Stomach smooth muscle (tissue), 2 donors: ENCODE measurements around the gene FAT1.

Experiments
- H3K27ac ChIP-seq: one replicate; pipeline ENCODE4 v1.7.0; 2013; ENCODE audit warnings: mild to moderate bottlenecking, low read length, inconsistent platforms
- H3K27me3 ChIP-seq, 2 donors: one replicate each; pipeline ENCODE4 v1.7.0; 2013; ENCODE audit warnings: low read length in 2 of 2; ENCODE audit not compliant: insufficient read depth in 2 of 2, control insufficient read depth in 1 of 2
- H3K36me3 ChIP-seq, 2 donors: one replicate each; pipeline ENCODE4 v1.7.0; 2013; ENCODE audit warnings: low read length in 2 of 2; ENCODE audit not compliant: control insufficient read depth in 2 of 2, insufficient read depth in 2 of 2
- H3K4me1 ChIP-seq: one replicate; pipeline ENCODE4 v1.7.0; 2013; ENCODE audit warnings: low read length; ENCODE audit not compliant: control insufficient read depth, insufficient read depth
- H3K4me3 ChIP-seq, 2 donors: one replicate each; pipeline ENCODE4 v1.7.0; 2013; ENCODE audit warnings: low read length in 2 of 2
- H3K9ac ChIP-seq, 2 donors: one replicate each; pipeline ENCODE4 v1.7.0; 2013; ENCODE audit warnings: low read length in 2 of 2, mild to moderate bottlenecking in 1 of 2
- H3K9me3 ChIP-seq, 2 donors: one replicate each; pipeline ENCODE4 v1.7.0; 2013; ENCODE audit warnings: low read length in 2 of 2; ENCODE audit not compliant: control insufficient read depth in 2 of 2
- donor health status: healthy.
- donor health status: Pancreatic carcinoma.

The FAT1 gene

DNA sequence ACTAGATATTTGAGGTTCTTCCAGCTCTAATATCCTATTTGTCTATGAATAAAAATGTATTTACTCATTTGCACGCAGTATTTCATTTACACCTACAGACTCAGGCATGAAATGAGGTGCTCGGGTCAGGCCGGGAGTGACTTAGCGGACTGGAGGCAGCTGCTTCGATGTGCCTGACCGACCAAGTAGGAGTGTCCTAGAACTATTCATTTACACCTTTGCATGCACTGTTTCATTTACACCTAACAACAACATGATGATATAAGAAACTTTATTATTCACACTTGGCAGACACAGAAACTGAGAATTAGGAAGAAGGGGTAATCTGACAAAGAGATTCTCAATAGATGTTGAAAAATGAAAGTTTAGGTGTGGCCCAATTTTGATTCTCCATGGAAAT is 28.7 kb upstream of the FAT1 start:
- no peaks in the 10 kb centered on the region for H3K4me1 ChIP-seq
- no peak overlapping the region for H3K9ac ChIP-seq
- H3K27ac ChIP-seq, result no peak overlapping the region
- no peaks in the 10 kb centered on the region for H3K9me3 ChIP-seq
- H3K36me3 ChIP-seq, result no peaks in the 10 kb centered on the region
- H3K4me3 ChIP-seq, result no peak overlapping the region
- H3K27me3 ChIP-seq, result no peaks in the 10 kb centered on the region

GRCh38 chr4:186749611-186750281 is 26.1 kb upstream of the FAT1 start:
- Histone ChIP-seq H3K4me1 (no peaks in the 10 kb centered on the region), H3K27ac (no peak overlapping the region), H3K9ac (no peak overlapping the region), H3K9me3 (no peaks in the 10 kb centered on the region), H3K4me3 (no peak overlapping the region), H3K27me3 (no peaks in the 10 kb centered on the region), H3K36me3 (no peaks in the 10 kb centered on the region)

GRCh38 chr4:186746581-186746980 is 22.9 kb upstream of the FAT1 start:
- H3K27ac ChIP-seq, result no peak overlapping the region
- no peaks in the 10 kb centered on the region for H3K27me3 ChIP-seq
- H3K36me3 ChIP-seq, result no peaks in the 10 kb centered on the region
- no peaks in the 10 kb centered on the region for H3K4me1 ChIP-seq
- no peak overlapping the region for H3K4me3 ChIP-seq
- no peak overlapping the region for H3K9ac ChIP-seq
- no peaks in the 10 kb centered on the region for H3K9me3 ChIP-seq

DNA sequence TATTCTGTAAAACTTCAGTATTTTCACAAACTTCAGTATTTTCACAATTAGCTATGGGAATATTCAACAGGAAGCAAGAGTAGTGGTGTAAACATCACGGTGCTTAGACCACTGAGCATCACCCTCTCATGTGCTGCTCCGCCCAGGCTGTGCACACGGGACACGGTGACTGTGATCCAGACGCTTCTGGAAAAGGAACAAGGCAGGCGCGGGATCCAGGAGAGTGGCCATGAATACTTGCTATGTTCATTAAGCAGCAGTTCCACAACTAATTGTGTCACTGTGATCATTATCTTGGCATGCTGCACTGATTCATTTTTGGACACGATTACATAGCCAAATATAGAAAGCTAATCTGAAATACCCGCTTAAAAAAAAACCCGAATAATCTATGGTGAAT is 19.6 kb upstream of the FAT1 start:
- Histone ChIP-seq H3K9ac (no peak overlapping the region), H3K4me3 (no peak overlapping the region), H3K9me3 (no peaks in the 10 kb centered on the region), H3K27ac (no peak overlapping the region), H3K4me1 (no peaks in the 10 kb centered on the region), H3K27me3 (no peaks in the 10 kb centered on the region), H3K36me3 (no peaks in the 10 kb centered on the region)

DNA sequence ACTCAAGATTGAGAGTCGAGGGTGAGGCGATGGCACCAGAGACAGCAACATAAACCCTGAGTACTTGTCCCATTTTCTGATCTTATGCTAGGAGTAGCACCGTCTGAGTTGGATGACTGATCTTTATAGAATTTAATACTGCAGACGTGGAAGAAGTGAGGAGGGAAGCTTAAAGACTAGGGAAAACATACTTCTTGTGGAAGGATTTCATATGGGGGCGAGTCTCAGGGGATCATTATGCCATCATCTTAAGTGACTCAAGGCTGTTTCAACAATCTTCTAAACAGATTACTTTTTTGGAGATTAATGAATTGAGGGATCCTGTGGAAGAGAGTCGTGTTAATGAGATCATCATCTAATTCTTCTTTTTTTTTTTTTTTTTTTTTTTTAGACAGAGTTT is 17.2 kb upstream of the FAT1 start:
- Histone ChIP-seq H3K36me3 (no peaks in the 10 kb centered on the region), H3K9ac (no peak overlapping the region)

DNA sequence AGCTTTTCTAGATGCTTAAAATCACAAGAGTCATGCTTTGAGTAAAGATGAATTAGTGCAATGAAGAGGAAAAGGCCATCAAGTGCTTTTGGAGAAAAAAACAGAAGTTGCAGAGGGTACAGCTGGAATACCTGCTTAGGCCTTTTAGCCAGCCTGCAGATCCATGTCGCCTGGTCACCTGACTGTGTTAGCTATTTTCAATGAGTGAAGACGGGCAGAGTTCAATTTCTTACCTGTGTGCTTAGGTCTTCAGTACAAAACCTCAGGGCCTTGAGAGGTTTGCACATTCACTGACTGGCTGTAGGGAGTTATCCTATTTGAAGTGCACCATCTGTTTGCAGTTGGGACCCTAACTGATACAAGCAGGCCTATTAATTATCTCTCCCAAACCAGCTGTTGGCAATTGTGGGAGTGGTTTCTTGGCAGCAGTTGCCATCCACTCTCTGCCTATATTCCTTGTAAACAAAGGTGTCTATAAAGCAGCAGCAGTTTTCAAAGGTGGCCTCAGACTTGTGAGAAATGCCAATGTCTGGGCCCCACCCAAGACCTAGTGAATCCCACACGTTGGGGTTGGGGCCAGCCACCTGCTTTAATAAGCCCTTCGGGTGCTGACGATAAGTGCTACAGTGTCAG is 16.3 kb upstream of the FAT1 start:
- Histone ChIP-seq H3K4me1 (no peaks in the 10 kb centered on the region), H3K9me3 (no peaks in the 10 kb centered on the region), H3K9ac (no peak overlapping the region), H3K27me3 (no peaks in the 10 kb centered on the region), H3K36me3 (no peaks in the 10 kb centered on the region), H3K27ac (no peak overlapping the region), H3K4me3 (no peak overlapping the region)

More for the DNA sequence above, 17.2 kb upstream of the FAT1 start:
- no peak overlapping the region for H3K27ac ChIP-seq
- H3K4me1 ChIP-seq, result no peaks in the 10 kb centered on the region
- H3K4me3 ChIP-seq, result no peak overlapping the region
- no peaks in the 10 kb centered on the region for H3K9me3 ChIP-seq
- H3K27me3 ChIP-seq, result no peaks in the 10 kb centered on the region

DNA sequence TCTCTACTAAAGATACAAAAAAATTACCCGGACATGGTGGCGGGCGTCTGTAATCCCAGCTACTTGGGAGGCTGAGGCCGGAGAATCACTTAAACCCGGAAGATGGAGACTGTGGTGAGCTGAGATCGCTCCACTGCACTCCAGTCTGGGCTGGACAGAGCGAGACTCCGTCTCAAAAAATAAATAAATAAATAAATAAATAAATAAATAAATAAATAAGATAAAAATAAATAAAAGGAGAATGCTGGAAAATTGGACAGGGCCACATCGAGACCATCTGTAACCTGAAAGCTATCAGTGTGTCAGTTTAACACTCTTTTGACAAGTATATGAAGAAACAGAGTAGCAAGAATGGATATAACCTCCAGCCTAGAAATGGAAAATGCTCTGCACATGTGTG is 15.7 kb upstream of the FAT1 start:
- Histone ChIP-seq H3K9me3 (no peaks in the 10 kb centered on the region), H3K4me1 (no peaks in the 10 kb centered on the region), H3K27me3 (no peaks in the 10 kb centered on the region), H3K27ac (no peak overlapping the region), H3K9ac (no peak overlapping the region), H3K36me3 (no peaks in the 10 kb centered on the region), H3K4me3 (no peak overlapping the region)

- Histone ChIP-seq H3K27ac (no peak overlapping the region), H3K36me3 (no peaks in the 10 kb centered on the region), H3K4me3 (no peak overlapping the region), H3K4me1 (no peaks in the 10 kb centered on the region), H3K9ac (no peak overlapping the region), H3K27me3 (no peaks in the 10 kb centered on the region), H3K9me3 (no peaks in the 10 kb centered on the region)
Measured at GRCh38 chr4:186738421-186738820, 14.8 kb upstream of the FAT1 start.

- Histone ChIP-seq H3K27ac (no peak overlapping the region), H3K9ac (no peak overlapping the region), H3K27me3 (no peaks in the 10 kb centered on the region), H3K36me3 (no peaks in the 10 kb centered on the region), H3K4me3 (no peak overlapping the region), H3K4me1 (no peaks in the 10 kb centered on the region), H3K9me3 (no peaks in the 10 kb centered on the region)
Measured at GRCh38 chr4:186737427-186737826, 13.8 kb upstream of the FAT1 start.

DNA sequence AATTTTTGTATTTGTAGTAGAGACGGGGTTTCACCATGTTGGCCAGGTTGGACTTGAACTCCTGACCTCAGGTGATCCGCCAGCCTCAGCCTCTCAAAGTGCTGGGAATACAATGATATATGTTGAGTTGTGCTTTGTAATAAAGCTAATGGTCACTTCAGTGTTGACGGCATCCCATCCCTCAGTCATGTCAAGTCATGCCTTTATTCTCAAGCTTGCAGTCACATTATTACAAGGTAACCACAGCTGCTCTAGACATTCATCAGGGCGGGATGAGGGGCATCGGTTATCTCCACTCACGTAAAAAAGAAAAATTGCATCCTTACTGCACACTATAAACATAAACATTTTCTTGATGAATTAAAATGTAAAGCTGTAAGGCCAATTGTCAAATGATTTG is 12.8 kb upstream of the FAT1 start:
- Histone ChIP-seq H3K36me3 (no peaks in the 10 kb centered on the region), H3K27me3 (no peaks in the 10 kb centered on the region), H3K4me1 (no peaks in the 10 kb centered on the region), H3K4me3 (no peak overlapping the region), H3K9ac (no peak overlapping the region), H3K27ac (no peak overlapping the region), H3K9me3 (no peaks in the 10 kb centered on the region)

- no peaks in the 10 kb centered on the region for H3K36me3 ChIP-seq
- H3K4me3 ChIP-seq, result no peak overlapping the region
- no peaks in the 10 kb centered on the region for H3K4me1 ChIP-seq
- no peaks in the 10 kb centered on the region for H3K9me3 ChIP-seq
- H3K27me3 ChIP-seq, result no peaks in the 10 kb centered on the region
- H3K9ac ChIP-seq, result no peak overlapping the region
- H3K27ac ChIP-seq, result no peak overlapping the region
Measured at GRCh38 chr4:186734251-186734650, 10.6 kb upstream of the FAT1 start.
